Adrenal gland (tissue), 12 donors: ENCODE data around the gene MYBBP1A. TPM values are rescaled to one million over a fixed set of nuclear protein-coding genes. Genes with fewer than 3 reads are reported as not detected.

Experiments used
- DNase-seq, 7 donors: peaks; one replicate each; pipeline ENCODE4 v3.0.0-alpha.2; 2019 to 2020
- H3K27ac ChIP-seq, 5 donors: fragments of 200-600 bp; sonication (generic) in 4 of 5; 1 replicate in 3 of 5; 2 replicates in 2 of 5; pipeline versions ENCODE4 v1.5.1 to v1.8.0; 2016 to 2020; ENCODE audit warnings: mild to moderate bottlenecking in 1 of 5
- H3K27me3 ChIP-seq: fragments of 200-600 bp; 2 replicates; pipeline ENCODE4 v1.8.0; 2021
- H3K36me3 ChIP-seq, 2 donors: fragments of 200-600 bp; replicated peaks in 1 of 2; 1 replicate in 1 of 2; 2 replicates in 1 of 2; pipeline versions ENCODE4 v1.5.1 to v1.8.0; 2018 to 2022
- H3K4me1 ChIP-seq, 2 donors: fragments of 200-600 bp; replicated peaks in 1 of 2; 1 replicate in 1 of 2; 2 replicates in 1 of 2; pipeline versions ENCODE4 v1.5.1 to v1.8.0; 2018 to 2021
- H3K4me3 ChIP-seq, 4 donors: fragments of 200-600 bp; sonication (generic) in 3 of 4; one replicate each; pipeline ENCODE4 v1.5.1; 2016 to 2018
- H3K9me3 ChIP-seq, 3 donors: fragments of 200-600 bp; sonication (generic) in 1 of 3; replicated peaks in 1 of 3; 1 replicate in 2 of 3; 2 replicates in 1 of 3; pipeline versions ENCODE4 v1.5.1 to v1.8.0; 2016 to 2021
- POLR2A ChIP-seq, 2 donors: fragments of 450-650 bp; IDR thresholded peaks; one replicate each; pipeline ENCODE4 v1.6.1; 2017; ENCODE audit warnings: antibody characterized with exemption in 2 of 2, mild to moderate bottlenecking in 2 of 2, moderate library complexity in 1 of 2
- WGBS, 4 donors: extraction: QIAGEN DNeasy Blood & Tissue Kit in 2 of 4; methylation state at CpG; one replicate each; pipeline versions ENCODE4 v1.1.5 to v1.1.7; 2013 to 2017; 5-methylcytosine and 5-hydroxymethylcytosine counted together
- intact Hi-C, 2 donors: fragments of 100-400 bp; cut with DNase I; formaldehyde crosslinking; loops; one replicate each; pipeline versions ENCODE4 v1.14.1 to v1.15.0; 2022 to 2023
- polyA plus RNA-seq, 3 donors: library from polyadenylated mRNA; stranded (reverse); fragments of 200-250 nt in 2 of 3; fragments of 350-450 nt in 1 of 3; fragmentation: Illumina TruSeq in 1 of 3; extraction: RNeasy Lipid Tissue Mini Kit (QIAGEN cat#74804) in 1 of 3; gene quantifications; one replicate each; pipeline ENCODE4 v1.2.3, GENCODE V29; 2013 to 2014
- total RNA-seq, 9 donors: library from RNA; depleted of rRNA in 4 of 9; stranded (reverse); fragments of >200 nt in 4 of 9; fragments of 120-200 nt in 1 of 9; fragmentation: NEBNext Ultra II Directional in 1 of 9; extraction: Animal tissue kit (Norgen Biotek cat#: 25700) in 1 of 9; gene quantifications; one replicate each; pipeline versions ENCODE4 v1.1.0 to v1.2.4, GENCODE V29; 2013 to 2023
- TF ChIP-seq, protein P1 (sequence below), 6 experiments: fragments of 450-650 bp in 4 of 6; fragments of 200-600 bp in 2 of 6; sonication (generic) in 1 of 6; IDR thresholded peaks; 1 replicate in 5 of 6; 2 replicates in 1 of 6; pipeline versions ENCODE4 v1.5.1 to v1.8.0; 2016 to 2021; ENCODE audit warnings: antibody characterized with exemption in 6 of 6, mild to moderate bottlenecking in 2 of 6, moderate library complexity in 1 of 6
- donor health status: healthy with polysubstance abuse.
- donor health status: Bipolar disorder and iron deficiency.
- donor health status: DM: yes; HTN: yes; CAD: no.
- donor health status: DM: no; HTN: no; CAD: no.
- donor health status: DM: no; HTN: no; CAD: no.
- donor health status: DM: yes; HTN: yes; CAD: no.

Gene MYBBP1A
- total and polyA plus RNA-seq, 12 donors = 17.9 to 65.5 (median 42.4) TPM

DNA sequence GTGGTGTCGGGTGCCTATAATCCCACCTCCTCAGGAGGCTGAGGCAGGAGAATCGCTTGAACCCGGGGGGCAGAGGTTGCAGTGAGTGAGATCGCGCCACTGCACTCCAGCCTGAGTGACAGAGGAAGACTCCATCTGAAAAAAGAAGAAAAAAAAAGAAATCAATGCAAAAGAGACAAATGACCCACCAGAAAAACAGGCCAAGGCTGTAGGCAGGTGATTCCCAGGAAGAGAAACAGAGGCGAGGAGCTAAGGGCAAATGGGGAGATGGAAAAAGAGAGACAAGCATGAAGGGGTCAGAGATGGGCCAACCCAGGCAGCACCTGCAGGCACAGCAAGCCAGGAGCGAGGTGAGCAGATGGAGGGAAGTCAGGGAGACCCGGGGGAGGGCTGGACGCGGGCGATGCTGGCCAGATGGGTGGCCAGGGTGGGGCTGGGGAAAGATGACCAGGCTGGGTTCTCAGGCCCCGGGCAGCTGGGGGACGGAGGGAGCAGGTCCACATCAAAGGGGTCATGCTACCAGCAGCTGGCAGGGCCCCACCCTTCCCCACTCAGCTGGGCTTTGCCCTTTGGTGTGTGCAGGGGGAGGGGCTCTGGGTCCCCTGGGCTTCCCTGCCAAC is 25.5 kb downstream of the MYBBP1A start:
- peak overlapping the region in 1 of 5 donors; percentile 70 for H3K27ac ChIP-seq
- 78 to 83% (median 82%) methylated on average over 11 to 13 of the region's 13 CpGs for WGBS, 4 donors

DNA sequence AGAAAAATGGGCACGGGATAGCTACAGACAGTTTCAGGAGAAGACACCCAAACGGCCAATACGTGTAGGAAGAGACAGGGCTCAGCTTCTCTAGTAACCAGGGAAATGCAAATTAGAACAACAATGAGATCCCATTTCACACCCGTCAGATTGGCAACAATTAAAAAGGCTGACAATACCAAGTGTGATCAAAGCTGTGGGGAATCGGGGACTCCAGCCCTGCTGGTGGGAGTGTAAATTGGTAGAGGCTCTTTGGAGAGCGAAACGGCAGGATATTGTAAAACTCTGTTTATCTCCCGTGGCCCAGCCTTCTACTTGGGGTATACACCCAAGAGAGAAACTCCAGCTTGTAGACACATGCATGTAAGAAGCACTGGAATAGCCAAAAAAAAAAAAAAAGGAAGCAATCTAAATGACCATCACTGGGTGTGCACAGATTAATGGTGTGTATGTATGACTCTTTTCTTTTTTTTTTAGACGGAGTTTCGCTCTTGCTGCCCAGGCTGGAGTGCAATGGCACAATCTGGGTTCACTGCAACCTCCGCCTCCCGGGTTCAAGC is 27.5 kb downstream of the MYBBP1A start:
- Histone ChIP-seq H3K4me1 (no peaks in the 10 kb centered on the region), H3K9me3 (no peaks in the 10 kb centered on the region), H3K27ac (no peak overlapping the region), H3K27me3 (no peaks in the 10 kb centered on the region), H3K36me3 (no peaks in the 10 kb centered on the region), H3K4me3 (no peak overlapping the region)
- no peak for DNase-seq
- TF ChIP-seq, protein P1, sequence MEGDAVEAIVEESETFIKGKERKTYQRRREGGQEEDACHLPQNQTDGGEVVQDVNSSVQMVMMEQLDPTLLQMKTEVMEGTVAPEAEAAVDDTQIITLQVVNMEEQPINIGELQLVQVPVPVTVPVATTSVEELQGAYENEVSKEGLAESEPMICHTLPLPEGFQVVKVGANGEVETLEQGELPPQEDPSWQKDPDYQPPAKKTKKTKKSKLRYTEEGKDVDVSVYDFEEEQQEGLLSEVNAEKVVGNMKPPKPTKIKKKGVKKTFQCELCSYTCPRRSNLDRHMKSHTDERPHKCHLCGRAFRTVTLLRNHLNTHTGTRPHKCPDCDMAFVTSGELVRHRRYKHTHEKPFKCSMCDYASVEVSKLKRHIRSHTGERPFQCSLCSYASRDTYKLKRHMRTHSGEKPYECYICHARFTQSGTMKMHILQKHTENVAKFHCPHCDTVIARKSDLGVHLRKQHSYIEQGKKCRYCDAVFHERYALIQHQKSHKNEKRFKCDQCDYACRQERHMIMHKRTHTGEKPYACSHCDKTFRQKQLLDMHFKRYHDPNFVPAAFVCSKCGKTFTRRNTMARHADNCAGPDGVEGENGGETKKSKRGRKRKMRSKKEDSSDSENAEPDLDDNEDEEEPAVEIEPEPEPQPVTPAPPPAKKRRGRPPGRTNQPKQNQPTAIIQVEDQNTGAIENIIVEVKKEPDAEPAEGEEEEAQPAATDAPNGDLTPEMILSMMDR (IDR thresholded peaks at IDR 0.05) = no peak
- TF ChIP-seq POLR2A (IDR thresholded peaks at IDR 0.05) = no peak
- 77 to 85% (median 79%) methylated on average over 12 of the region's 12 CpGs for WGBS, 4 donors
- intact Hi-C loops = no loop called here

More for the DNA sequence above, 25.5 kb downstream of the MYBBP1A start:
- no peak for DNase-seq
- TF ChIP-seq, protein P1 (IDR thresholded peaks at IDR 0.05) = no peak
- TF ChIP-seq POLR2A (IDR thresholded peaks at IDR 0.05) = no peak
- no peaks in the 10 kb centered on the region for H3K9me3 ChIP-seq
- H3K4me1 ChIP-seq = peaks cover 0 to 7% of the 10 kb centered on the region in 2 donors
- H3K36me3 ChIP-seq = no peaks in the 10 kb centered on the region
- H3K4me3 ChIP-seq = no peak overlapping the region
- no peaks in the 10 kb centered on the region for H3K27me3 ChIP-seq
- intact Hi-C loops = no loop called here

GRCh38 chr17:4527134-4527533 is 28.1 kb downstream of the MYBBP1A start:
- intact Hi-C loops = no loop called here
- Histone ChIP-seq H3K36me3 (no peaks in the 10 kb centered on the region), H3K4me1 (no peaks in the 10 kb centered on the region), H3K4me3 (no peak overlapping the region), H3K27ac (no peak overlapping the region), H3K9me3 (no peaks in the 10 kb centered on the region), H3K27me3 (no peaks in the 10 kb centered on the region)
- TF ChIP-seq POLR2A (IDR thresholded peaks at IDR 0.05) = no peak
- TF ChIP-seq, protein P1 (IDR thresholded peaks at IDR 0.05) = no peak
- 50 to 55% (median 52%) methylated on average over 1 of the region's 1 CpG for WGBS, 4 donors
- no peak for DNase-seq

GRCh38 chr17:4525691-4526397 is 29.3 kb downstream of the MYBBP1A start:
- 70 to 77% (median 71%) methylated on average over 11 of the region's 11 CpGs for WGBS, 4 donors
- TF ChIP-seq, protein P1 (IDR thresholded peaks at IDR 0.05) = no peak
- TF ChIP-seq POLR2A (IDR thresholded peaks at IDR 0.05) = no peak
- intact Hi-C loops = no loop called here
- H3K27me3 ChIP-seq = no peaks in the 10 kb centered on the region
- no peaks in the 10 kb centered on the region for H3K9me3 ChIP-seq
- no peak overlapping the region for H3K4me3 ChIP-seq
- DNase-seq = no peak
- H3K36me3 ChIP-seq = no peaks in the 10 kb centered on the region
- H3K27ac ChIP-seq = no peak overlapping the region
- peaks cover 6 to 7% of the 10 kb centered on the region in 2 donors for H3K4me1 ChIP-seq
